K562 (cell line): ENCODE data around the gene ATP2A1. TPM values are rescaled to one million over a fixed set of nuclear protein-coding genes. Genes with fewer than 3 reads are reported as not detected.

Experiments
- ATF6 ChIP-seq: sonication (generic); formaldehyde crosslinking; IDR thresholded peaks from 2 replicates; pipeline ENCODE4 v1.4.0; 2020; ENCODE audit warnings: mild to moderate bottlenecking, missing genetic modification reagents
- CBX5 ChIP-seq: IDR thresholded peaks from 2 replicates; pipeline ENCODE4 v1.6.1; 2014; ENCODE audit warnings: low read depth, borderline replicate concordance
- HINFP ChIP-seq: fragments of 450-650 bp; conservative IDR thresholded peaks from 2 replicates; pipeline ENCODE4 v1.6.1; 2016; ENCODE audit warnings: missing genetic modification characterization, low read depth, mild to moderate bottlenecking, control low read depth, missing compliant biosample characterization
- MEF2A ChIP-seq: IDR thresholded peaks from 2 replicates; pipeline ENCODE4 v1.6.1; 2011; ENCODE audit warnings: low read depth, mild to moderate bottlenecking, low read length, moderate library complexity; ENCODE audit not compliant: control insufficient read depth
- NFIX ChIP-seq: fragments of 250-450 bp; sonication (Bioruptor Pico); IDR thresholded peaks from 2 replicates; pipeline ENCODE4 v1.4.0; 2020; ENCODE audit warnings: low read depth, mild to moderate bottlenecking, moderate library complexity
- NRF1 ChIP-seq, 2 experiments: fragments of 450-650 bp; IDR thresholded peaks in 1 of 2; conservative IDR thresholded peaks in 1 of 2; 2 replicates each; pipeline ENCODE4 v1.6.1; 2014; ENCODE audit warnings: mild to moderate bottlenecking in 2 of 2
- PHF8 ChIP-seq: fragments of 200-600 bp; sonication (generic); IDR thresholded peaks from 2 replicates; pipeline ENCODE4 v1.6.1; 2012; ENCODE audit warnings: mixed run types, mild to moderate bottlenecking, inconsistent platforms, low read length, moderate library complexity, borderline replicate concordance
- SP2 ChIP-seq: IDR thresholded peaks from 2 replicates; pipeline ENCODE4 v1.6.1; 2011; ENCODE audit warnings: mild to moderate bottlenecking, low read depth, low read length, moderate library complexity; ENCODE audit not compliant: poor library complexity, severe bottlenecking; ENCODE audit errors: extremely low read depth
- TCF15 ChIP-seq: fragments of 250-450 bp; sonication (Bioruptor Pico); IDR thresholded peaks from 2 replicates; pipeline ENCODE4 v1.8.0; 2022; ENCODE audit warnings: moderate library complexity, mild to moderate bottlenecking, inconsistent platforms
- ZNF140 ChIP-seq: fragments of 250-450 bp; sonication (Bioruptor Pico); IDR thresholded peaks from 2 replicates; pipeline ENCODE4 v1.8.0; 2021; ENCODE audit warnings: moderate library complexity, mild to moderate bottlenecking, inconsistent platforms
- ZNF592 ChIP-seq: fragments of 450-650 bp; IDR thresholded peaks from 2 replicates; pipeline ENCODE4 v1.6.1; 2017; ENCODE audit warnings: antibody characterized with exemption, mild to moderate bottlenecking
- polyA plus RNA-seq, 8 experiments: library from polyadenylated mRNA; depleted of rRNA in 4 of 8; stranded (reverse) in 5 of 8; unstranded in 3 of 8; fragments of >200 nt; fragmentation: Nextera tagmentation in 2 of 8; fragmentation: Illumina TruSeq in 1 of 8; extraction: Ambion mirVana in 2 of 8; extraction: Trizol in 1 of 8; gene quantifications; 2 replicates each; pipeline versions ENCODE4 v1.2.1 to v1.2.3, GENCODE V29; 2011 to 2014; ENCODE audit warnings: inconsistent platforms in 1 of 8, missing spikeins in 1 of 8
- total RNA-seq, 7 experiments: library from RNA; depleted of rRNA in 6 of 7; stranded (reverse); fragments of >200 nt in 6 of 7; fragmentation: Illumina TruSeq in 2 of 7; extraction: Trizol in 2 of 7; gene quantifications; 2 replicates each; pipeline versions ENCODE4 v1.2.1 to v1.2.3, GENCODE V29; 2011 to 2021; ENCODE audit warnings: low replicate concordance in 1 of 7
- TF ChIP-seq, protein P1 (sequence below): sonication (generic); formaldehyde crosslinking; IDR thresholded peaks from 2 replicates; pipeline ENCODE4 v1.8.0; 2022; ENCODE audit warnings: mild to moderate bottlenecking, missing genetic modification reagents, borderline replicate concordance
- TF ChIP-seq, protein P2 (sequence below): fragments of 450-650 bp; conservative IDR thresholded peaks from 2 replicates; pipeline ENCODE4 v1.6.1; 2016; ENCODE audit warnings: missing genetic modification characterization, low read depth, mild to moderate bottlenecking, missing compliant biosample characterization, moderate library complexity

The ATP2A1 gene
- total and polyA plus RNA-seq, 9 of the 15 experiments (the other 6 are each of a cell fraction or from before 2014, with no cell fraction given): 0.25 to 2.6 (median 0.65) TPM

DNA sequence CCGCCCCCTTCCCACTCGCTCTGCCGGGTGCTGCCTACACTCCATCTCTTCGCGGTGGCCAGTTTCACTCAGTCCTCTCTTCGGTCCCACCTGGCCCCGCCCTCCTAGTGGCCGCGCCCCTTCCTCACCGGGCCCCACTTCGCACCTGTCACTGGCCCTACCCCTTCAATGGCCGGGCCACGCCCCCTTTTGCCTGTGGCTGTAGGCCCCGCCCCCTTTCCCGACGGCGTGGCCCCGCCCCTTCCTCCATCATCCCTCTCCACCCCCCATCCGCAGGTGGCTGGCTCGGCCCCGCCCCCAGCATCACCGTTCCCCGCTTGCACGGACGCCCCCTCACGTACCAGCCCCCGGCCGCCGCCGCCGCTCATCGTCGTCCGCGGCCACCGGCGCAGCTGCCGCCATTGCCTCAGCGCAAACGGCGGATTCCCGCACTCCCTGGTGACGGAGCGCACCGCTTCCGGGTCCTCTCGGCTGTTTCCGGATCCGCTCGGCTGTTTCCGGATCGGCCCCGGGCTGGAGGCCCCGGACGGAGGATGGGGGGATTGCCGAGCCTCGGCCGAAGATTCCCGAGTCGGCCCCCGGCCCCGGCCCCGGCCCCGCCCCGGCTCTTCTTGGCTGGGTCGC lies 46.6 kb downstream of the ATP2A1 start, which contains the start of gene RABEP2 (continued):
- TF ChIP-seq ZNF592 (no peak), SP2 (no peak), CBX5 (no peak), ZNF140 (CRISPR knock-in tag) (no peak), TCF15 (no peak), NFIX (CRISPR knock-in tag) (no peak), HINFP (0 out of 2 replicates have a peak, but pooled peaks have one; percentile 15), ATF6 (no peak), NRF1 (conservative IDR thresholded peaks at IDR 0.05 in 1 of 2, IDR thresholded peaks at IDR 0.05 in 1 of 2) (peak; percentile 68 to 70), PHF8 (peak; percentile 13; the same call in 1 of the 2 replicates), MEF2A (no peak)
- TF ChIP-seq, protein P1, sequence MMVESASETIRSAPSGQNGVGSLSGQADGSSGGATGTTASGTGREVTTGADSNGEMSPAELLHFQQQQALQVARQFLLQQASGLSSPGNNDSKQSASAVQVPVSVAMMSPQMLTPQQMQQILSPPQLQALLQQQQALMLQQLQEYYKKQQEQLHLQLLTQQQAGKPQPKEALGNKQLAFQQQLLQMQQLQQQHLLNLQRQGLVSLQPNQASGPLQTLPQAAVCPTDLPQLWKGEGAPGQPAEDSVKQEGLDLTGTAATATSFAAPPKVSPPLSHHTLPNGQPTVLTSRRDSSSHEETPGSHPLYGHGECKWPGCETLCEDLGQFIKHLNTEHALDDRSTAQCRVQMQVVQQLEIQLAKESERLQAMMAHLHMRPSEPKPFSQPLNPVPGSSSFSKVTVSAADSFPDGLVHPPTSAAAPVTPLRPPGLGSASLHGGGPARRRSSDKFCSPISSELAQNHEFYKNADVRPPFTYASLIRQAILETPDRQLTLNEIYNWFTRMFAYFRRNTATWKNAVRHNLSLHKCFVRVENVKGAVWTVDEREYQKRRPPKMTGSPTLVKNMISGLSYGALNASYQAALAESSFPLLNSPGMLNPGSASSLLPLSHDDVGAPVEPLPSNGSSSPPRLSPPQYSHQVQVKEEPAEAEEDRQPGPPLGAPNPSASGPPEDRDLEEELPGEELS: 0 out of 2 replicates have a peak, but pooled peaks have one; percentile 44
- TF ChIP-seq, protein P2, sequence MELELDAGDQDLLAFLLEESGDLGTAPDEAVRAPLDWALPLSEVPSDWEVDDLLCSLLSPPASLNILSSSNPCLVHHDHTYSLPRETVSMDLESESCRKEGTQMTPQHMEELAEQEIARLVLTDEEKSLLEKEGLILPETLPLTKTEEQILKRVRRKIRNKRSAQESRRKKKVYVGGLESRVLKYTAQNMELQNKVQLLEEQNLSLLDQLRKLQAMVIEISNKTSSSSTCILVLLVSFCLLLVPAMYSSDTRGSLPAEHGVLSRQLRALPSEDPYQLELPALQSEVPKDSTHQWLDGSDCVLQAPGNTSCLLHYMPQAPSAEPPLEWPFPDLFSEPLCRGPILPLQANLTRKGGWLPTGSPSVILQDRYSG (tag): no peak
